ENCODE results near the gene EPHB3.

DNA sequence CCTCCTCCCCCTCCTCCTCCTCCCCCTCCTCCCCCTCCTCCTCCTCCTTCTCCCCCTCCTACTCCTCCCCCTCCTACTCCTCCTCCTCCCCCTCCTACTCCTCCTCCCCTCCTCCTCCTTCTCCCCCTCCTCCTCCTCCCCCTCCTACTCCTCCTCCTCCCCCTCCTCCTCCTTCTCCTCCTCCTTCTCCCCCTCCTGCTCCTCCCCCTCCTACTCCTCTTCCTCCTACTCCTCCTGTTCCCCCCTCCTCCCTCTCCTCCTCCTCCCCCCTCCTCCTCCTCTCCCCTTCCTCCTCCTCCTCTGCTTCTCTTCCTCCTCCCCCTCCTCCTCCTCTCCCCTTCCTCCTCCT, 17.1 kb upstream of the EPHB3 start:
- TF ChIP-seq, protein P1, sequence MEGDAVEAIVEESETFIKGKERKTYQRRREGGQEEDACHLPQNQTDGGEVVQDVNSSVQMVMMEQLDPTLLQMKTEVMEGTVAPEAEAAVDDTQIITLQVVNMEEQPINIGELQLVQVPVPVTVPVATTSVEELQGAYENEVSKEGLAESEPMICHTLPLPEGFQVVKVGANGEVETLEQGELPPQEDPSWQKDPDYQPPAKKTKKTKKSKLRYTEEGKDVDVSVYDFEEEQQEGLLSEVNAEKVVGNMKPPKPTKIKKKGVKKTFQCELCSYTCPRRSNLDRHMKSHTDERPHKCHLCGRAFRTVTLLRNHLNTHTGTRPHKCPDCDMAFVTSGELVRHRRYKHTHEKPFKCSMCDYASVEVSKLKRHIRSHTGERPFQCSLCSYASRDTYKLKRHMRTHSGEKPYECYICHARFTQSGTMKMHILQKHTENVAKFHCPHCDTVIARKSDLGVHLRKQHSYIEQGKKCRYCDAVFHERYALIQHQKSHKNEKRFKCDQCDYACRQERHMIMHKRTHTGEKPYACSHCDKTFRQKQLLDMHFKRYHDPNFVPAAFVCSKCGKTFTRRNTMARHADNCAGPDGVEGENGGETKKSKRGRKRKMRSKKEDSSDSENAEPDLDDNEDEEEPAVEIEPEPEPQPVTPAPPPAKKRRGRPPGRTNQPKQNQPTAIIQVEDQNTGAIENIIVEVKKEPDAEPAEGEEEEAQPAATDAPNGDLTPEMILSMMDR (IDR thresholded peaks at IDR 0.05), result no peak
- TF ChIP-seq, protein P2, sequence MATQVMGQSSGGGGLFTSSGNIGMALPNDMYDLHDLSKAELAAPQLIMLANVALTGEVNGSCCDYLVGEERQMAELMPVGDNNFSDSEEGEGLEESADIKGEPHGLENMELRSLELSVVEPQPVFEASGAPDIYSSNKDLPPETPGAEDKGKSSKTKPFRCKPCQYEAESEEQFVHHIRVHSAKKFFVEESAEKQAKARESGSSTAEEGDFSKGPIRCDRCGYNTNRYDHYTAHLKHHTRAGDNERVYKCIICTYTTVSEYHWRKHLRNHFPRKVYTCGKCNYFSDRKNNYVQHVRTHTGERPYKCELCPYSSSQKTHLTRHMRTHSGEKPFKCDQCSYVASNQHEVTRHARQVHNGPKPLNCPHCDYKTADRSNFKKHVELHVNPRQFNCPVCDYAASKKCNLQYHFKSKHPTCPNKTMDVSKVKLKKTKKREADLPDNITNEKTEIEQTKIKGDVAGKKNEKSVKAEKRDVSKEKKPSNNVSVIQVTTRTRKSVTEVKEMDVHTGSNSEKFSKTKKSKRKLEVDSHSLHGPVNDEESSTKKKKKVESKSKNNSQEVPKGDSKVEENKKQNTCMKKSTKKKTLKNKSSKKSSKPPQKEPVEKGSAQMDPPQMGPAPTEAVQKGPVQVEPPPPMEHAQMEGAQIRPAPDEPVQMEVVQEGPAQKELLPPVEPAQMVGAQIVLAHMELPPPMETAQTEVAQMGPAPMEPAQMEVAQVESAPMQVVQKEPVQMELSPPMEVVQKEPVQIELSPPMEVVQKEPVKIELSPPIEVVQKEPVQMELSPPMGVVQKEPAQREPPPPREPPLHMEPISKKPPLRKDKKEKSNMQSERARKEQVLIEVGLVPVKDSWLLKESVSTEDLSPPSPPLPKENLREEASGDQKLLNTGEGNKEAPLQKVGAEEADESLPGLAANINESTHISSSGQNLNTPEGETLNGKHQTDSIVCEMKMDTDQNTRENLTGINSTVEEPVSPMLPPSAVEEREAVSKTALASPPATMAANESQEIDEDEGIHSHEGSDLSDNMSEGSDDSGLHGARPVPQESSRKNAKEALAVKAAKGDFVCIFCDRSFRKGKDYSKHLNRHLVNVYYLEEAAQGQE (IDR thresholded peaks at IDR 0.05; ENCODE audit: insufficient read depth in 1 of 2, low read depth in 2 of 2, low read length in 1 of 2), result no peak
- TF ChIP-seq POLR2AphosphoS5 (IDR thresholded peaks at IDR 0.05; ENCODE audit: low read depth, low read length) (no peak), TCF7L2 (IDR thresholded peaks at IDR 0.05; ENCODE audit: low read depth, low read length) (no peak)

Measured in Panc1 (cell line).